SU-DHL-6 (cell line): ENCODE data around the gene VAV3.

Source experiments
- H2AFZ ChIP-seq: fragments of 200-600 bp; sonication (generic); 2 replicates; pipeline ENCODE4 v1.6.1; 2014; ENCODE audit warnings: low read depth, mild to moderate bottlenecking, moderate library complexity, mixed read lengths, antibody characterized with exemption, low read length; ENCODE audit not compliant: severe bottlenecking
- H3F3A ChIP-seq: fragments of 200-600 bp; shearing (Covaris generic); 2 replicates; pipeline ENCODE4 v1.6.0; 2016; ENCODE audit warnings: antibody characterized with exemption, mild to moderate bottlenecking; ENCODE audit not compliant: insufficient read depth
- H3K27ac ChIP-seq: fragments of 200-600 bp; sonication (generic); 2 replicates; pipeline ENCODE4 v1.5.1; 2016; ENCODE audit warnings: low read depth, mild to moderate bottlenecking, low read length, moderate library complexity, mixed read lengths
- H3K27me3 ChIP-seq: fragments of 200-600 bp; sonication (generic), shearing (Covaris generic); 2 replicates; pipeline ENCODE4 v1.6.0; 2014; ENCODE audit warnings: mild to moderate bottlenecking, low read length
- H3K36me3 ChIP-seq: fragments of 200-600 bp; sonication (generic); 2 replicates; pipeline ENCODE4 v1.6.1; 2014; ENCODE audit warnings: mild to moderate bottlenecking, low read length, mixed read lengths
- H3K4me2 ChIP-seq: fragments of 300-600, 200-600 bp; shearing (Covaris generic), sonication (generic); 2 replicates; pipeline ENCODE4 v1.6.0; 2014; ENCODE audit warnings: low read length, low read depth, mild to moderate bottlenecking; ENCODE audit not compliant: poor library complexity, severe bottlenecking
- H3K4me3 ChIP-seq: fragments of 200-600 bp; sonication (generic); 2 replicates; pipeline ENCODE4 v1.5.1; 2014; ENCODE audit warnings: antibody characterized with exemption, low read length, mild to moderate bottlenecking, mixed read lengths; ENCODE audit not compliant: insufficient read depth, poor library complexity, severe bottlenecking
- H3K79me2 ChIP-seq: fragments of 200-600 bp; sonication (generic); 2 replicates; pipeline ENCODE4 v1.6.1; 2014; ENCODE audit warnings: mild to moderate bottlenecking, low read length, moderate library complexity; ENCODE audit not compliant: insufficient read depth
- H3K9ac ChIP-seq: fragments of 200-600 bp; sonication (generic); 2 replicates; pipeline ENCODE4 v1.7.0; 2014; ENCODE audit warnings: mild to moderate bottlenecking, low read length
- H3K9me2 ChIP-seq: fragments of 200-600 bp; sonication (generic); replicated peaks from 2 replicates; pipeline ENCODE4 v1.6.1; 2014; ENCODE audit warnings: low read length; ENCODE audit not compliant: insufficient read depth
- H3K9me3 ChIP-seq: fragments of 200-600 bp; sonication (generic); 2 replicates; pipeline ENCODE4 v1.6.1; 2014; ENCODE audit warnings: low read length, mixed read lengths; ENCODE audit not compliant: insufficient read depth
- H4K20me1 ChIP-seq: fragments of 200-600 bp; sonication (generic); 2 replicates; pipeline ENCODE4 v1.6.1; 2014; ENCODE audit warnings: low read depth, mild to moderate bottlenecking, antibody characterized with exemption, low read length, moderate library complexity, mixed read lengths
- EZH2phosphoT487 ChIP-seq: fragments of 200-600 bp; sonication (generic), shearing (Covaris generic); conservative IDR thresholded peaks from 2 replicates; pipeline ENCODE4 v1.6.1; 2018; ENCODE audit warnings: mild to moderate bottlenecking, antibody characterized with exemption, low read length, moderate library complexity, mixed read lengths
- TF ChIP-seq, protein P1 (sequence below): fragments of 200-600 bp; sonication (generic); IDR thresholded peaks from one replicate; pipeline ENCODE4 v1.5.1; 2017; ENCODE audit warnings: antibody characterized with exemption, mild to moderate bottlenecking, low read length, moderate library complexity; ENCODE audit not compliant: insufficient read depth, poor library complexity, severe bottlenecking

The VAV3 gene

GRCh38 chr1:107840725-107841124 is 124.3 kb downstream of the VAV3 start:
- Histone ChIP-seq H4K20me1 (no peaks in the 10 kb centered on the region), H3K4me2 (peak overlapping the region; percentile 25), H3K9ac (no peak overlapping the region), H3K9me3 (no peaks in the 10 kb centered on the region), H3F3A (no peaks in the 10 kb centered on the region), H2AFZ (peak overlapping the region; percentile 67), H3K27me3 (no peaks in the 10 kb centered on the region), H3K79me2 (no peaks in the 10 kb centered on the region), H3K36me3 (peaks cover 4% of the 10 kb centered on the region; the same call in 1 of the 2 replicates), H3K4me3 (no peak overlapping the region), H3K27ac (no peak overlapping the region), H3K9me2 (no peaks in the 10 kb centered on the region)
- TF ChIP-seq EZH2phosphoT487: no peak
- TF ChIP-seq, protein P1, sequence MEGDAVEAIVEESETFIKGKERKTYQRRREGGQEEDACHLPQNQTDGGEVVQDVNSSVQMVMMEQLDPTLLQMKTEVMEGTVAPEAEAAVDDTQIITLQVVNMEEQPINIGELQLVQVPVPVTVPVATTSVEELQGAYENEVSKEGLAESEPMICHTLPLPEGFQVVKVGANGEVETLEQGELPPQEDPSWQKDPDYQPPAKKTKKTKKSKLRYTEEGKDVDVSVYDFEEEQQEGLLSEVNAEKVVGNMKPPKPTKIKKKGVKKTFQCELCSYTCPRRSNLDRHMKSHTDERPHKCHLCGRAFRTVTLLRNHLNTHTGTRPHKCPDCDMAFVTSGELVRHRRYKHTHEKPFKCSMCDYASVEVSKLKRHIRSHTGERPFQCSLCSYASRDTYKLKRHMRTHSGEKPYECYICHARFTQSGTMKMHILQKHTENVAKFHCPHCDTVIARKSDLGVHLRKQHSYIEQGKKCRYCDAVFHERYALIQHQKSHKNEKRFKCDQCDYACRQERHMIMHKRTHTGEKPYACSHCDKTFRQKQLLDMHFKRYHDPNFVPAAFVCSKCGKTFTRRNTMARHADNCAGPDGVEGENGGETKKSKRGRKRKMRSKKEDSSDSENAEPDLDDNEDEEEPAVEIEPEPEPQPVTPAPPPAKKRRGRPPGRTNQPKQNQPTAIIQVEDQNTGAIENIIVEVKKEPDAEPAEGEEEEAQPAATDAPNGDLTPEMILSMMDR: no peak

DNA sequence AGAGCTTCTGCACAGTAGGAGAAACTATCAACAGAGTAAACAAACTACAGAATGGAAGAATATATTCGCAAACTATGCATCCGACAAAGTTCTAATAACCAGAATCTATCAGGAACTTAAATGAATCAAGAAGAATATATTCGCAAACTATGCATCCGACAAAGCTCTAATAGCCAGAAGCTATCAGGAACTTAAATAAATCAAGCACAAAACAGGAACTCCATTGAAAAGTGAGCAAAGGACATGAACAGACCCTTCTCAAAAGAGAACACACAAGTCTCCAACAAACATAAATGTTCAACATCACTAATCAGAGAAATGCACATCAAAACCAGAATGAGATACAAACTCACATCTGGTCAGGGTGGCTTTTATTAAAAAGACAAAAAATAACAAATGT is 126.9 kb downstream of the VAV3 start:
- H3K9ac ChIP-seq: no peak overlapping the region
- H3K79me2 ChIP-seq: no peaks in the 10 kb centered on the region
- H3K4me3 ChIP-seq: no peak overlapping the region
- H3K27me3 ChIP-seq: no peaks in the 10 kb centered on the region
- H3K9me3 ChIP-seq: no peaks in the 10 kb centered on the region
- no peak overlapping the region for H2AFZ ChIP-seq
- H3F3A ChIP-seq: no peaks in the 10 kb centered on the region
- no peak overlapping the region for H3K27ac ChIP-seq
- H4K20me1 ChIP-seq: no peaks in the 10 kb centered on the region
- H3K36me3 ChIP-seq: peaks cover 4% of the 10 kb centered on the region; the same call in 1 of the 2 replicates
- H3K4me2 ChIP-seq: no peak overlapping the region
- no peak for TF ChIP-seq EZH2phosphoT487
- TF ChIP-seq, protein P1: no peak
- H3K9me2 ChIP-seq: no peaks in the 10 kb centered on the region

GRCh38 chr1:107835151-107835670 is 129.8 kb downstream of the VAV3 start:
- Histone ChIP-seq H3K4me3 (no peak overlapping the region), H3K4me2 (no peak overlapping the region), H2AFZ (no peak overlapping the region), H3K27ac (no peak overlapping the region), H3K79me2 (no peaks in the 10 kb centered on the region), H4K20me1 (no peaks in the 10 kb centered on the region), H3K9ac (no peak overlapping the region), H3K27me3 (no peaks in the 10 kb centered on the region), H3K36me3 (peaks cover 4% of the 10 kb centered on the region; the same call in 1 of the 2 replicates), H3K9me2 (no peaks in the 10 kb centered on the region), H3F3A (no peaks in the 10 kb centered on the region), H3K9me3 (no peaks in the 10 kb centered on the region)
- TF ChIP-seq, protein P1: no peak
- TF ChIP-seq EZH2phosphoT487: no peak
